Neural crest cell (in vitro differentiated cells): Measurements from ENCODE around the gene TP53BP2. TPM values are rescaled to one million over a fixed set of nuclear protein-coding genes. Genes with fewer than 3 reads are reported as not detected.

Experiments used
- DNase-seq: peaks from one replicate; pipeline ENCODE4 v3.0.0; 2021; ENCODE audit warnings: low read depth, mixed read lengths, low spot score
- H3K27ac Mint-ChIP-seq: one replicate; pipeline ENCODE4 v1.8.0; 2021; ENCODE audit warnings: mild to moderate bottlenecking, mixed read lengths; ENCODE audit not compliant: unreplicated experiment
- H3K27me3 Mint-ChIP-seq: 2 replicates; pipeline ENCODE4 v1.8.0; 2021; ENCODE audit warnings: low read depth, mild to moderate bottlenecking, mixed read lengths
- H3K36me3 Mint-ChIP-seq: 2 replicates; pipeline ENCODE4 v1.8.0; 2021; ENCODE audit warnings: low read depth, mild to moderate bottlenecking, mixed read lengths
- H3K4me1 Mint-ChIP-seq: 2 replicates; pipeline ENCODE4 v1.8.0; 2021; ENCODE audit warnings: mixed read lengths
- H3K4me3 Mint-ChIP-seq: one replicate; pipeline ENCODE4 v1.8.0; 2021; ENCODE audit warnings: mild to moderate bottlenecking, mixed read lengths
- H3K9me3 Mint-ChIP-seq: 2 replicates; pipeline ENCODE4 v1.8.0; 2021; ENCODE audit warnings: mixed read lengths
- CTCF ChIP-seq: fragments of 200-600 bp; sonication (generic); conservative IDR thresholded peaks from 2 replicates; pipeline ENCODE4 v1.5.0; 2021; ENCODE audit warnings: antibody characterized with exemption, mild to moderate bottlenecking
- total RNA-seq: library from RNA; stranded (reverse); gene quantifications from 2 replicates; pipeline ENCODE4 v1.2.1, GENCODE V29; 2021

TP53BP2 gene
- total RNA-seq, 1 donor from 2014 or later, result 61.5 TPM

GRCh38 chr1:223733898-223734852 is 111.6 kb downstream of the TP53BP2 start:
- no peak for DNase-seq
- Mint-ChIP-seq H3K4me1 (peaks cover 9% of the 10 kb centered on the region), H3K9me3 (no peaks in the 10 kb centered on the region), H3K27ac (no peak overlapping the region), H3K36me3 (peaks cover 8% of the 10 kb centered on the region), H3K27me3 (no peaks in the 10 kb centered on the region), H3K4me3 (no peak overlapping the region)
- TF ChIP-seq CTCF, result no peak

GRCh38 chr1:223732993-223733798 is 112.6 kb downstream of the TP53BP2 start:
- Mint-ChIP-seq H3K4me1 (peaks cover 9% of the 10 kb centered on the region), H3K9me3 (no peaks in the 10 kb centered on the region), H3K27ac (peak overlapping the region; percentile 43), H3K4me3 (no peak overlapping the region), H3K27me3 (no peaks in the 10 kb centered on the region), H3K36me3 (peaks cover 14% of the 10 kb centered on the region)
- TF ChIP-seq CTCF, result no peak
- no peak for DNase-seq

- H3K4me1 Mint-ChIP-seq, result peaks cover 19% of the 10 kb centered on the region
- TF ChIP-seq CTCF, result no peak
- H3K4me3 Mint-ChIP-seq, result no peak overlapping the region
- H3K27me3 Mint-ChIP-seq, result no peaks in the 10 kb centered on the region
- peaks cover 24% of the 10 kb centered on the region for H3K36me3 Mint-ChIP-seq
- no peaks in the 10 kb centered on the region for H3K9me3 Mint-ChIP-seq
- peak overlapping the region; percentile 91 for H3K27ac Mint-ChIP-seq
- DNase-seq, result no peak
Measured at GRCh38 chr1:223731133-223731770, 114.5 kb downstream of the TP53BP2 start.

- Mint-ChIP-seq H3K4me1 (peaks cover 25% of the 10 kb centered on the region), H3K27ac (peak overlapping the region; percentile 5), H3K9me3 (no peaks in the 10 kb centered on the region), H3K36me3 (peaks cover 26% of the 10 kb centered on the region), H3K27me3 (no peaks in the 10 kb centered on the region), H3K4me3 (no peak overlapping the region)
- no peak for DNase-seq
- no peak for TF ChIP-seq CTCF
Measured at GRCh38 chr1:223730479-223731132, 115.1 kb downstream of the TP53BP2 start.

GRCh38 chr1:223729906-223730305 is 115.8 kb downstream of the TP53BP2 start:
- DNase-seq, result no peak
- H3K27me3 Mint-ChIP-seq, result no peaks in the 10 kb centered on the region
- no peak for TF ChIP-seq CTCF

More at GRCh38 chr1:223729906-223730305, 115.8 kb downstream of the TP53BP2 start:
- Mint-ChIP-seq H3K4me3 (no peak overlapping the region), H3K4me1 (peaks cover 25% of the 10 kb centered on the region), H3K36me3 (peaks cover 26% of the 10 kb centered on the region), H3K27ac (no peak overlapping the region), H3K9me3 (no peaks in the 10 kb centered on the region)
